Mammary epithelial cell (primary cell): Measurements from ENCODE around the gene MBP.
"Not testable (repeated sequence)": the region's sequence is repeated elsewhere in the genome, so short reads cannot be mapped to it uniquely, and the experiment has no call there.

Source experiments
- EZH2 ChIP-seq: IDR thresholded peaks from 2 replicates; pipeline ENCODE4 v1.6.1; 2012; ENCODE audit warnings: low read length, inconsistent platforms, borderline replicate concordance
- TF ChIP-seq, protein P1 (sequence below), 2 donors: IDR thresholded peaks in 1 of 2; conservative IDR thresholded peaks in 1 of 2; 2 replicates each; pipeline ENCODE4 v1.5.1; 2011 to 2012; ENCODE audit warnings: inconsistent platforms in 2 of 2, low read length in 2 of 2, mild to moderate bottlenecking in 2 of 2, control low read depth in 1 of 2, low read depth in 1 of 2; ENCODE audit not compliant: insufficient read depth in 1 of 2; ENCODE audit errors: extremely low read depth in 1 of 2

DNA sequence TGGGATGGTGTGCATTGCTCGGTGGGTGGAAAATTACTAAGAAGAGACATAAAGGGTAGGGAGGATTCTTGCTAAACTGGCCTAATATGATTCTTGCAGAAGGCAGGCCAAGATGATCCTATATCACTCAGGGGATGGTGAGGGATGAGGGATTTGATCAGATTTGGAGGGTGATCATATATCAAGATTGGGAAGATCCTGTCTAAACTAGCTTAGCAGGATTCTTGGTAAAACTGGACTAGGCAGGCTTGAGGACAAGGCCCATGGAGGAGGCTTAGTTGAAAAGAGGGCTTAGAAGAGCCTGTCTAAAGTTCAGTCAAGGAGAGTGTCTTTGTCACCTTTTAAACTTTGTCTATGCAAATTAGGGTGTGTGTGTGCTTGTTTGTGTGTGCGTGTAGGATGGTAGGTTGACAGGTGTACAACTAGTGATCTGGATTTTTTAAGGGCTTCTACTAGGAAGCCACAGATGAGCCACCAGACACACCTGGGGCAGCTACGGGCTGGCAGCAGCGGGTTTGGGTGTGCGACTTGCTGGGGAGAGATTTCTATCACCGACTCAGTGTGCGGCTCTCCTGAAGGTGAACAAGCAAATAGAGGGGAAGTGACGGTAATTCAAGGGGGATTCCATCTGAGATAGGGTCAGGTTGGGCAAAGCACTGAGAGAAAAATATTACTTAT is 142.1 kb downstream of the MBP start:
- TF ChIP-seq EZH2, result not testable (repeated sequence)
- TF ChIP-seq, protein P1, sequence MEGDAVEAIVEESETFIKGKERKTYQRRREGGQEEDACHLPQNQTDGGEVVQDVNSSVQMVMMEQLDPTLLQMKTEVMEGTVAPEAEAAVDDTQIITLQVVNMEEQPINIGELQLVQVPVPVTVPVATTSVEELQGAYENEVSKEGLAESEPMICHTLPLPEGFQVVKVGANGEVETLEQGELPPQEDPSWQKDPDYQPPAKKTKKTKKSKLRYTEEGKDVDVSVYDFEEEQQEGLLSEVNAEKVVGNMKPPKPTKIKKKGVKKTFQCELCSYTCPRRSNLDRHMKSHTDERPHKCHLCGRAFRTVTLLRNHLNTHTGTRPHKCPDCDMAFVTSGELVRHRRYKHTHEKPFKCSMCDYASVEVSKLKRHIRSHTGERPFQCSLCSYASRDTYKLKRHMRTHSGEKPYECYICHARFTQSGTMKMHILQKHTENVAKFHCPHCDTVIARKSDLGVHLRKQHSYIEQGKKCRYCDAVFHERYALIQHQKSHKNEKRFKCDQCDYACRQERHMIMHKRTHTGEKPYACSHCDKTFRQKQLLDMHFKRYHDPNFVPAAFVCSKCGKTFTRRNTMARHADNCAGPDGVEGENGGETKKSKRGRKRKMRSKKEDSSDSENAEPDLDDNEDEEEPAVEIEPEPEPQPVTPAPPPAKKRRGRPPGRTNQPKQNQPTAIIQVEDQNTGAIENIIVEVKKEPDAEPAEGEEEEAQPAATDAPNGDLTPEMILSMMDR (conservative IDR thresholded peaks at IDR 0.05 in 1 of 2, IDR thresholded peaks at IDR 0.05 in 1 of 2; ENCODE audit: extremely low read depth in 1 of 2, insufficient read depth in 1 of 2, low read depth in 1 of 2, low read length in 2 of 2), result not testable (repeated sequence)
